ENCODE results near the gene EFL1.

Gene EFL1

DNA sequence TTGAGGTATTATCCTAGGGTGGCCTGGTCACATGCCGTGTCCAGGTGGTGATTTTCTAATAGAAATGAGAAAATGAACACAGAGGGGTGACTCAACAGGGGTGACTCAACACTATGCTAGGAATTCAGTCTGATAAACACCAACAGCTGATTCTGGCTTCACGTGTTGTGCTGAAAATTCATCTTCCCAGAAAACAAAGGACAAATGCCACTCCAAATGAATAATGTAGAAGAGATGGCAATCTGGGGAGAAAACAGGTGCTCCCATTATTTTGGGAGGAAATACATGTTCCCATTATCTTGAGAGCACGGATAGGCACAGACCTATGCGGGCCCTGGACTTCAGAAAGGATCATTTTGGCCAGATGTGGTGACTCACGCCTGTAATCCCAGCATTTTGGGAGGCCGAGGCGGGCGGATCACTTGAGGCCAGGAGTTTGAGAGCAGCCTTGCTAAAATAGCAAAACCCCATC is 115.5 kb downstream of the EFL1 start:
- DNase-seq = no peak

DNA sequence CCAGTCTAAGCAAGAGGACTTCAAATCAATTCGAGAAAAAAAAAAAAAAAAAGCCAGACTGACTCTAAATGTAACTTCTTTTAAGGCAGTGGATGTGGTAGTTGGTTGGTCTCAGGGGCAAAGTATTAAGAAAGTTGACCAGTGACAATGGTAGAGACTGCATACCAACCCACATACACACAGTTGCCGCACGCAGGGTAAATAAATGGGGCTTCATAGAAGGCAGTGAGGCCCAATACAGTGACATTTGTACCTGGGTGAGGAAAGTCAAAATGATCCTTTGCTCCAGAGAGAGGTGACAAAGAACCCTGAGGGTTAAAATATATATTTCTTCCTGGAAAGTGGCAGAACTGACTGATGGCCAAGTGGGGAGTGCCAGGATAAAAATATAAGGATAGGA is 116.0 kb downstream of the EFL1 start:
- DNase-seq = no peak

GRCh38 chr15:82143390-82144385 is 118.8 kb downstream of the EFL1 start:
- DNase-seq = no peak

- DNase-seq = no peak
These were observed 121.6 kb downstream of the EFL1 start for GRCh38 chr15:82140886-82141285.

- DNase-seq = no peak
These were observed 122.7 kb downstream of the EFL1 start for GRCh38 chr15:82139823-82140268.

DNA sequence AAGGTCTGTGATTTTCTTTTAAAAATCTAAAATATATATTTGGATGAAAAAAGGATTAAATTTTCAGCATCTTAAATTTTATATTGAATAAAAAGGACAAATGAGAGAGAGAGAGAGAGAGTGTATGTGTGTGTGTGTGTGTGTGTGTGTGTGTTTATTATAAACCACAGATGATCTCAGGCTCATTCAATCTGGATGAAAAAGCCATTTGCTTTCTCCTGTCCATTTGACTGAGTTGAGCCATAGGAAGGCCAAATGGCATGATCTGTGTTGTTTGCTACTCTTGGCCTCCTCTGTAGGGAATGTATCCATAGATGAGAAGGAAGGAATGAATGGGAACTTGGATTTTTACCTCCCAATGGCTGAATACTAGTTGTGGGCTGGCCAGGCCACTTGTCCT is 124.2 kb downstream of the EFL1 start:
- DNase-seq = no peak

- DNase-seq = no peak
These were observed 125.3 kb downstream of the EFL1 start for GRCh38 chr15:82137261-82137660.

DNA sequence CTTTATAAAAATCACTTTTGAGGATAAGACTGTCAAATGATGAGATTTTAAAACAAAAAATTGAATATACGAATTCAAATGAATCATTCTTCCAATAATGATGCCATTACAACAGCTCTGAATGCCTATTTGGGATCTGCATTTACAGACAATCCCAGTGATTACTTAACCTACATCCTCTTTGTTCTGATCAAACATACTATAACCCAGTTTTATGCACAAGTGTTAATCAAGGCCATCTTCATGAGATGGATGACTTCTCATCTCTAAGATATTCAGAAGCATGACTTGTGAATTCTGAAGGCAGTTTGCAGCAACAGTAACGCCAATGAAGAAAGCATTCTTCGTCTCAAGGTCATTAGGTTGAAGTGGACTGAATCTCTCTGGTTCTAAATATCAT is 126.4 kb downstream of the EFL1 start:
- DNase-seq = no peak

DNA sequence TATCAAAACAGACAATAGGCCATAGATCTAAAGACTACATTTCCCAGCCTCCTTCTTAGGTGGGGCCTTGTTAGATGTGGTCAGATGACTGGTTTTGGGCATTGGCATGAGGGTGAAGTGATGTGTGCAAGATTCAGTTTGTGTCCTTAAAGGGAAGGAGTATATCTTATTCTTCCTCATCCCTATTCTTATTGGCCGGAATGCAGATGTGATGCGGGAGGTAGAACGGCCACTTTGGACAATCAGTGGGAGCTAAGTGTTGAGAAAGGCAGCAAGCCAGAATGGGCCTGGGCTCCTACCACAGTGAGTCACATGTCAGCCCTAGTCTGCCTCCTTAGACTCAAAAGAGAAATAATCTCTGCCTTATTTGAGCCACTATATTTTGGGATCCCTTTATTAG is 126.9 kb downstream of the EFL1 start:
- DNase-seq = no peak

- no peak for DNase-seq
These were observed 128.1 kb downstream of the EFL1 start for GRCh38 chr15:82134461-82134860.

DNA sequence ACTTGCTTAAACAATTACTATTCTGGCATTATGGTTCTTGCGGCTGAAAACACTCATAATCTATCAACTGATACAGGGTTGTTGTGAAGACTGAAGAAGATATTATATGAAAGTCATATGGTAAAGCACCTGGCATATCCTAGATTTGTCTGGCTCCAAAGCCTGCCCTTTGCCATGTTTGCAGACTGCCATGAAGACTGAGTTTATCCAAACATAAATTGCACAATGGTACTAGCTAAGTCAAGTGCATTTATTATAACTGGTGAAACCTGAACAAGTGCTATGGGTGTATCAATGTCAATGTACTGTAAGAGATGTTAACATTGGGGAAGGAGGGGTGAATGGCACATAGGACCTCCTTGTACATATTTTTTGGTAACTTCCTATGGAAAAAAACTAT is 129.3 kb downstream of the EFL1 start:
- no peak for DNase-seq

- no peak for DNase-seq
These were observed 129.8 kb downstream of the EFL1 start for GRCh38 chr15:82132742-82133141.

- DNase-seq = no peak
These were observed 130.4 kb downstream of the EFL1 start for GRCh38 chr15:82132096-82132495.

GRCh38 chr15:82130248-82130647 is 132.3 kb downstream of the EFL1 start:
- no peak for DNase-seq

DNA sequence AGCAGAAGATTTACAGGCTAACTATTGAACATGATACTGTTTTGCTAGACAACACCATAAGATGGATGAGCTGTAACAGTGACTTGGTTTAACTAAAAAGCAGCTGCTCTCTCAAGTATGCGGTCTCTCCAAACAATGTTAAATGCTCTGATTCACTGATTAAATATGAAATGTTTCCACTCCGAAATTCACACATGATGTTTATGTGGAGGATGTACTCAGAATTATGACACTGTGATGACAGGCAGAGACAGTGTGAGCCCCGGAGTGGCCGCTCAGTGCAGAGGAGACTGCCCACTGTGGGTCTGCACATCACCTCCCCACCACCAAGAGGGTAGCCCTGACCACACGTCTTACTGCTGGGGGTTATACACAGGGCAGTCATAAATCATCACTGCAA is 132.8 kb downstream of the EFL1 start:
- DNase-seq = no peak

- DNase-seq = no peak
These were observed 133.3 kb downstream of the EFL1 start for GRCh38 chr15:82129149-82129692.

GRCh38 chr15:82128401-82129148 is 134.0 kb downstream of the EFL1 start:
- no peak for DNase-seq

GRCh38 chr15:82127581-82127980 is 135.0 kb downstream of the EFL1 start:
- DNase-seq = no peak

DNA sequence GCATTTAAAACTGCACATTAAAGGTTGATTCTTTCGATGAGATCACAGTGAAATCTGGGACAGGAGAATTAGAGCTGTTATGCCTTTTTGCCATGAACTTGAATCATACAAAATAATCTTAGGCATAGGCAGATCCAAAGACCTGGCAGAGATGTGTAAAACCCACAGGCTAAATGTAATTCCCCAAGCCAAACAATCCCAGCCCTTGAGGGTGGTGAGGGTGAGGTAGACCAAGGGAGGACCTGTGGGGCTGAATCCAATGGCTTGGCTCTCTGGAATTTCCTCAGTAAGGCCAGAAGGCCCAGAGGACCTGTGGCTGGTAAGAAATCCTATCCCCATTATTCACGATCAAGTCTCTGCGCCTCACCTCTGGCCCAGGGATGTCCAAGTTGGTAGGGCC is 136.2 kb downstream of the EFL1 start:
- DNase-seq = no peak

- DNase-seq = no peak
These were observed 137.9 kb downstream of the EFL1 start for GRCh38 chr15:82124331-82125263.

- no peak for DNase-seq
These were observed 139.7 kb downstream of the EFL1 start for GRCh38 chr15:82122746-82123400.

DNA sequence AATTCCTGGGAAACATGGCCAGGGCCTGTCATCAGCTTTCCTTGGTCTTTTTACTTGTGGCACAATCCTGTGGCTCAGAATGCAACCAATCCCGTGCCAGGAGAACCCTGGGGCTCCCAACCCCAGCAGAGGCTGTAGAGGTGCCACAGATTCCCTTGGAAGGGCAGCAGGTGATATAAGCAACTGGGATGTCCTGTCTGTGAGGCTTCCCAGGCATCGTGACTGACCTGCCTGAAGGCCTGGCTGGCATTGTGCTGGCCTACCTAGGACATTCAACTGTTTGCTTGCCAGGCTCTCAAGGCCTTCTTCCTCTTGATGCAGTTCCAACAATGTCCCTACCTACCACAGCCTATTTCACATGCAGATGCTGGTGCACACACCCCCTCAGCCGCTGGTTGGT is 144.5 kb downstream of the EFL1 start:
- DNase-seq = no peak
